GM19238 (cell line): ENCODE data around the gene MYBPC2.
A peak's percentile ranks its signal among the peaks of the same experiment; 100 is the strongest.

Experiments used
- DNase-seq: peaks from one replicate; pipeline ENCODE4 v3.0.0; 2011; ENCODE audit warnings: low spot score; ENCODE audit not compliant: insufficient read length

The MYBPC2 gene

DNA sequence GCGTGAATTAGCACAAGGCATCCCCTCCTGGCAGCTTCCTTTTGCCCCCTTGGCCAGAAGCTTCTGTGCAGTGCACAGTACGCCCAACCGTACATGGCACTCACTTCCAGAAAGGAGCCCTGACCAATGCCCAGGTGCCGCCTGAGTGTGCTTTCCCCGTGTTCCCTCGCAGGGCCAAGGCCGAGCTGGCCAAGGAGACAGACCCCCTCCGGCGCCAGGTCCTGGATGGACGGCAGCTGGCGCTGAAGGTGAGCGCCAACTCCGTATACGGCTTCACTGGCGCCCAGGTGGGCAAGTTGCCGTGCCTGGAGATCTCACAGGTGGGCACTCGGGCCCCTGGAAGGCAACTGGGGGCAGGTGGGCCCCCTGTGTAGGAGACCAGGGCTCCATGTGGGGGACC lies 23.3 kb upstream of the MYBPC2 start:
- DNase-seq = no peak

DNA sequence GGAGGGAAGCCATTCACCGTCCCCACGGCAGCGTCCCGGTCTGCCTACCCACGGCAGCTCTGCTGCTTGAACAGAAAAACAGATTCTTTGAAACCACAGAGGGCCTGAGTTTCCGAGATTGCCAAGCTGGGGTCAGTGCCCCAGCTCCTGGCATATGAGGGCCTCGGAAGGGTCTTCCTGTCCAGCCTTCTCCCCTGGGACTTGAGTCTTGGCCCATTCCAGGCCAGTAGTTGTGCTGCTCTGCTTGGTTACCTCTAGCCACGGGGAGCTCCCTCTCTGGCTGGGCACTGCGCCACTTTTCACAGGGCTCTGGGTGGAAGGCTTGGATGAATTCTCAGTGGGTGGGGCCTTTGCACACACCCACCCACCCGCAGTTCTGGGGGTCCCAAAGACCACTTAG lies 22.6 kb upstream of the MYBPC2 start:
- DNase-seq = no peak

DNA sequence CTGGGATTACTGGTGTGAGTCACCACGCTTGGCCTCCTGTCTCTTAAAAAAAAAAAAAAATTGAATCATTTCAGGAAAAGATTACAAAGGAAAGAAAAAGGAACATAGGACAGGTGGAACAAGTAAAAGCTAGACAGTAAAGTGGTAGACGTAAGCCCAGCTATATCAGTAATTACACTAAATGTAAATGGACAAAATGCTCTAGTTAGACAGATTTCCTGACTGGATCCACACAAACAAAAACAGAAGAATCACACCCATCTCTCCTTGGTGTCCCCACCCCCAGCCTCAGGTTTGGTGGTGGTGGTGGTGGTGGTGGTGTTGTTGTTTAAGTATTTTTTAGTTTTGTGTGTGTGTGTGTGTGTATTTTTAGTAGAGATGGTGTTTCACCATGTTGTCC lies 20.3 kb upstream of the MYBPC2 start:
- DNase-seq = no peak

DNA sequence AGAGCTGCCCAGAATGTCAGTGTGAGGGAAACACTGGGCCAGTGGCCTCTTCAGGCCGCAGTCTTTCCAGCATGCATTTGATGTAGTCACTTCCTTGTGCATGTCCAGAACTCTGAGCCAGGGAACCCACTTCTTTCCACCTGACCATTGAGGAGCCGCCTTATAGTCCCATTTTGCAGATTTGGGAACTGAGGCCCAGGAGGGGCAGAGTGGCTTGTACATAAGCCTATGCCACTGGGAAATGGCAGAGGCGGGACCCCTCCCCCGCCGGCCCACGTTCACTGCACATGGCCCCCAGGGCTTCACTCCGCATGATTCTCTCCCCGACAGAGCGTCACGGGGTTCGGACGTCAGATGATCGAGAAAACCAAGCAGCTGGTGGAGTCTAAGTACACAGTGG lies 19.6 kb upstream of the MYBPC2 start:
- DNase-seq = no peak

DNA sequence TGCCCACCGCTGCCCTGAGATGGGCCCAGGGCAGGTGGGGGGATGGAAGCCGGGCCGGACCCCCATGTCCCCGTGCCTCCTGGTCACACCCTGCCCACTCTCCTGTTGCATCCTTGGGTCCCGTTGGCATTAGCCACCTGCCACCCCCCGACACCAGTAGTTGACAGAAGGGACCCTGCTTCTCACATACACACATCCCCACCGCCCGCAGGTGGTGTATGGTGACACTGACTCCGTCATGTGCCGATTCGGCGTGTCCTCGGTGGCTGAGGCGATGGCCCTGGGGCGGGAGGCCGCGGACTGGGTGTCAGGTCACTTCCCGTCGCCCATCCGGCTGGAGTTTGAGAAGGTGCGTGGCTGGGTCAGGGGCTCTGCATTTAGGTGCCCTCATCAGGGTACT lies 19.2 kb upstream of the MYBPC2 start:
- DNase-seq = no peak

DNA sequence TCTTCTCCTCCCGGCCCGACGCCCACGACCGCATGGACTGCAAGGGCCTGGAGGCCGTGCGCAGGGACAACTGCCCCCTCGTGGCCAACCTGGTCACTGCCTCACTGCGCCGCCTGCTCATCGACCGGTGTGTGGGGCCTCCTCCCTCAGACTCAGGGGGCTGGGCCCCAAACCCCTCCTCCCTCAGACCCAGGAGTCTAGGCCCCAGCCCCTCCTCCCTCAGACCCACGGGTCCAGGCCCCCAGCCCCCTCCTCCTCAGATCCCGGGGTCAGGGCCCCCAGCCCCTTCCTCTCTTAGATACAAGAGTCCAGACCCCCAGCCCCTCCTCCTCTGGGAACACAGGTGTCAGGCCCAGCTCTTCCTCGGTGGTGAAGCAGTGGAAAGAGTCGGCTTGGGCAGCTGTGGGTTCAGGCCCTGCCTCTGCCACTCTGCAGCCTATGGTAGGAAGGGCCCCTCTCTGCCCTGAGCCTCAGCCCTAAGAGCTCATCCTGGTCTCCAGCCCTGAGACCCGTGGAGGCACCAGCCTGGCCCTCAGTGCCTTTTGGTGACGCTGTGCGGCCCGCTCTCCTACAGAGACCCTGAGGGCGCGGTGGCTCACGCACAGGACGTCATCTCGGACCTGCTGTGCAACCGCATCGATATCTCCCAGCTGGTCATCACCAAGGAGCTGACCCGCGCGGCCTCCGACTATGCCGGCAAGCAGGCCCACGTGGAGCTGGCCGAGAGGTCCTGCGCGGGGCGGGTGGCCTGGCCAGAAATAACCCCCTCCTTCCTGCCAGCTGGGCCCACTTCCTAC lies 17.6 kb upstream of the MYBPC2 start:
- peak; percentile 81 for DNase-seq

DNA sequence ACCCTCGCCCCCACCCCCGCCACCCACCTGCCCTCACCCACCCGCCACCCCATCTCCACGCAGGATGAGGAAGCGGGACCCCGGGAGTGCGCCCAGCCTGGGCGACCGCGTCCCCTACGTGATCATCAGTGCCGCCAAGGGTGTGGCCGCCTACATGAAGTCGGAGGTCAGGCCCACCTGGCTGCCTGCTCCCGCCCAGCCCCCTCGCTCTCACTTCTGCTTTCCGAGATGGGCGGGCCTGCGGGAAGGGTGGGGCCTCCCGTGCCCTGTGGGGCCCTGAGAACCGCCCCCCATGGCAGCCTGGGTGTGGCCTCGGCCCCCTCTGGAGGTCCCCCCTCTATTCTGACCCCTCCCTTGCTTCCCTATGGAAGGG lies 17.0 kb upstream of the MYBPC2 start:
- peak; percentile 91 for DNase-seq

DNA sequence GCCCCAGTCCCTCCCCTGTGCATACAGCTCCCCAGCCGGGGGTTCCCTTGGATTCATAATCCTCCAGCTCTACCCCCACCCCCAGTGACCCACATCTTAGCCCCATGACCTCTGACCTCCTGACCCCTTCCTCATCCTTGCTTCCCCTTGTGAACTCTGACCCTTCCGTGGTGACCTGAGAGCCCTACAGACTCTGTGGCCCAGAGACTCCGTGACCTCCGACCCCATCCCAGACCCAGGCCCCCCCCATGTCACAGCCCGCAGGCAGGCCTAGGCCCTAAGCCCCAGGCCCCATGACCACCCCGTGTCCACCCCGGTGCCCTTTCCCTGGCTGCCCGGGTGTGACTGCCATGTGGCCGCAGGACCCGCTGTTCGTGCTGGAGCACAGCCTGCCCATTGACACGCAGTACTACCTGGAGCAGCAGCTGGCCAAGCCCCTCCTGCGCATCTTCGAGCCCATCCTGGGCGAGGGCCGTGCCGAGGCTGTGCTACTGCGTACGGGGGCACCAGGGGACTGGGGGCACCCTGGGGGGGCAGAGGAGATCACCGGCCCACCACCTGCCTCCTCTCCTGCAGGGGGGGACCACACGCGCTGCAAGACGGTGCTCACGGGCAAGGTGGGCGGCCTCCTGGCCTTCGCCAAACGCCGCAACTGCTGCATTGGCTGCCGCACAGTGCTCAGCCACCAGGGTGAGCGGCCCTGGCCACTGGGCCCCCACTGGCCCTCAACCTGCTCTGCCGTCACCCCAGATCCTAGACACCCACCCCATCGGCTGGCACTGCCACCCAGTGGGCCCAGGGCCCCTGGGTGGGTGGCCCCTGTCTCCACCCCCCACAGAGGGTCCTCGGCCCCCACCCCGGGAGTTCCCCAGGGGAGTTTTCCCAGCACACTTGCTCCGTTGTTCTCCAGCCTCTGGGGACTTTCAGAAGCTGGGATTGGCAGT lies 16.4 kb upstream of the MYBPC2 start:
- no peak for DNase-seq

DNA sequence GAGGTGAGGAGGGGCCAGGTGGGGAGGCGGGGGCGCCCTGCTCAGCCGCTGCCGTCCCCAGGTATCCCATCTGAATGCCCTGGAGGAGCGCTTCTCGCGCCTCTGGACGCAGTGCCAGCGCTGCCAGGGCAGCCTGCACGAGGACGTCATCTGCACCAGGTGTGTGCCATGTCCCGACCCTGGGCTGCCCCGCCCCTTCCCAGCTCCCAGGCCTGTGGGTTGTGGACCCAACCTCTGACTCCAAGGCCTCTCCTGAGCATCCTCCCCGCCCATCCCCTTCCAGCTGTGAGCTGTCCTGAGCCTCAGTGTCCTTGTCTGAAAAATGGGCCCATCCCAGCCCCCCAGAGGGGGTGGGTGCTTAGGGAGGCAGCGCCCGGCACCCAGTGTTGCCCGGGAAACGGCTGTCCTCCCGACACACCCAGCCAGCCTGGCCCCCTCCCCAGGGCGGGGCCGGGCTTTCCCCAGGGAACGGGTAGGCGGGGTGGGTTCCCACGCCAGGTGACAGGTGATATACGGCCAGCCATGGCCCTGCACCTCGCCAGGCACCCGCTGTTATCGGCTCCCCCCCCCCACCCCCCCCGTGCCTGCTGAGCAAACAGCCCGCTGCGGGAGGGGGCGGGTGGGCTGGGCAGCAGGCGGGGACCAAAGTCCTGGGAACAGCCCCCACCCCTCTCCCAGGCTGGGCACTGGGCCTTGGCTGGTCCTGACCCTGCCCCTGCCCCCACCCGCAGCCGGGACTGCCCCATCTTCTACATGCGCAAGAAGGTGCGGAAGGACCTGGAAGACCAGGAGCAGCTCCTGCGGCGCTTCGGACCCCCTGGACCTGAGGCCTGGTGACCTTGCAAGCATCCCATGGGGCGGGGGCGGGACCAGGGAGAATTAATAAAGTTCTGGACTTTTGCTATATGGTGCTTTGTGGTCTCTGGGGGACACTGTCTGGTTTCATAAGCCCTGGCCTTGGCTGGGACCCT lies 15.3 kb upstream of the MYBPC2 start:
- DNase-seq = no peak

DNA sequence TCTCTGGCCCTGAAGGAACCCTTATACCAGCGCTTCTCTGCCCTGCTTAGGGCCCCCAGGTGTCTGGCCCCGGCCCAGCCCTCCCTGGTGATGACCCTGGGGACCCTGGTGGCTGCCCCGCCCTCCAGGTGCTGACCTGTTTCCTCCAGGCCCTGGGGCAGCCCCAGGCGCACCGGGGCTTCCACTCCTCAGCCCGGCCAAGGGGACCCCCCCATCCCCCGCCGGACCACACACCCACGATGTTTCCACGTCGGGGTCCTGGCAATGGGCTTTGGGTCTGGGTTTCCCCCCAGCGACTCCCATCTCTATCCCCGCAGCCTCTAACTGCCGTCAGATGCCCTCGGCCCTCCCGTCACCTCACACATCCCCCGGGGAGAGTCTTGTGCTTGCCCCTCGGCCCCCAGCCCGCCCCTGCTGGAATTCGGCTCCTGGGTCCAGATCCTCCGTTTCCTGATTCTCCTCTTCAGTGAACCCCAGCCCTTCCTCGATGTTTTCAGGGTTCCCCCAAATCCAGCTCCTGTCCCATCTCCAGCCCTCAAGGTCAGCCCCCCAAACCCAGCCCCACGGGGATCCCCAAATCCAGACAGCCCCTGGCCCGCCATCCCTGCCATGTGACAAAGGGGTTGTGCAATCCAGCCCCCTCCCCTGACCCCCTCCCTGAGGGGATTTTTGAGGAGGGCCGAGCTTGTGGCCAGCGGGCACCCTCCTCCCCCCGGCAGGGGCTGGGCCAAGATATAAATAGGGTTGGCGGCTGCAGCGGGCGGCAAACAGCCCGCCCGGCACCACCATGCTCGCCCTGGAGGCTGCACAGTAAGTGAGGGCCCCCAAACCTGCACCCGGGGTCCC lies 14.3 kb upstream of the MYBPC2 start, which contains the start of gene SPIB:
SPIB (plus strand) TSS at position 763 of the 846 bp plus-strand sequence; CDS start at position 788, 25 bp downstream.
- no peak for DNase-seq

DNA sequence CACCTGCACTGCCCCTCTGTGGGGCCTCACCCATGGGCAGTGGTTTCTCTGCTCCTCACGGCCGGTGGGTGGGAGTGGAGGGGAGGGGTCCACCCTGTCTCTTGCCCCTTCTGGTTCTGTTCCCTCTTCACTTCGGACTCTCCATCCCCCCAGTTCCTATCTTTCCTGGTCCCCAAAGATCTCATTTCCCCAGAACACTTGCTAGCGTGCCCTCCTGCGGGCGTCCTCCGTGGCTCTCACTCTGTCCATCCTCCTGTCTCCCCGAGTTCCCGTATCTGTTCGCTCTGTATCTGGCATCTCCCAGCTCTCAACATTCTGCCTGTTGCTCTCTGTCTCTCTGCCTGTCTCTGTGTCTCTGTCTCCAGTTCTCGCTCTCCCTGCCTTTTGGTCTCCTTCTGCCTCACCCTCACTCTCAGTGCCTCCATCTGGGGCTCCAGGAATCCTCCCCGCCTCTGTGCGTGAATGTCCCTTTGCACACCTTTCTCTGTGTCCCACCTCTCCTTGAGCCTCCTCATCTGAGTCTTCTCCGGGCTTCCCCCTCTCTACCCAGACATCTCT lies 13.6 kb upstream of the MYBPC2 start:
- DNase-seq = no peak

DNA sequence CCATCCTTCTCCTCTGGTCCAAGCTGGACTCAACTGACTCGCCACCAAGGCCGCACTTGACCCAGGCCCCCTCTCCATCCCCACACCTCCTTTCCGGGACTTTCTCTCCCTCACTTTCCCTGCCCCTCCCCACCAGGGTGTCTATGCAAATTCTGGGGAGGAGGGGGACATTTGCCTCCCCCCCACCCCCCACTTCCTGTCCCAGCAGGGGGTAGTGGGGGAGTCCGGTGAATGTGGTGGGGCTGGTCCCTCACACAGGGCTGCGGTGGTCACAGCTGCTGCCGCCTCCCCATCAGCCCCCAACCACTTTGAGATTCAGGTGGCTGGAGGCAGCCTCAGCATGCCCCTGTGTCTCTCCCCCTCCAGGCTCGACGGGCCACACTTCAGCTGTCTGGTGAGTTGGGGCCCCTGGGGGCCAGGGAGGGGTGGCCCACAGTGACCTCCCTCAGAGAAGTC lies 13.1 kb upstream of the MYBPC2 start:
- no peak for DNase-seq

DNA sequence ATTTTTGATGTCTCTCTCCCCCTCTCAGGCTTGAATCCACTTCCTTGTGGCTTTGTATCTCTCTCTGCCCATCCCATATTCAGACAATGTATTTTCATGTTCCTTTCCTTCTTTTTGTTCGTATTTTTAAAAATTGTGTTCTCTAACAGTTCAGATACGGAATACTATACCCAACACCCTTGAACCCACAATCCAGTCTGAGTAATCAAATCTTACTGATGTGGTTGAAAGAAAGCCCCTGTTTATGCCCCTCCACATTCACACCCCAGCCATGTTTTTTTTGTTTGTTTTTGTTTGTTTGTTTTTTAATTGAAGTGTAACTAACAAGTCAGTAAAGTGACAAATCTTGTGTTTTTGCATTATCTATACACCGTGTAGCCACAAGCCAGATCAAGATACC lies 12.6 kb upstream of the MYBPC2 start:
- no peak for DNase-seq

DNA sequence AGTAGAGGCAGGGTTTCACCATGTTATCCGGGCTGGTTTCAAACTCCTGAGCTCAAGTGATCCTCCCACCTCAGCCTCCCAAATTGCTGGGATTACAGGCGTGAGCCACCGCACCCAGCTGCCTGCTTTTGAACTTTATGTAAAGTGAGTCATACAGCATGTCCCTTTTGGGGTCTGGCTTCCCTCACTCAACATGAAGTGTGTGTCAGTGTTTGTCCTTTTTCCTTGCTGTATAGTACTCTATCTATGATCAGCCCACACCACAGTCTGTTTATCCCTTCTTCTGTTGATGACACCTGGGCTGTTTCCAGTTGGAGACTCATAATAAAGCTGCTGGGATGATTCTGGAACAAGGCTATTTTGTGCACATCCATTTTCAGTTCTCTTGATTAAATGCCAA lies 11.9 kb upstream of the MYBPC2 start:
- no peak for DNase-seq

DNA sequence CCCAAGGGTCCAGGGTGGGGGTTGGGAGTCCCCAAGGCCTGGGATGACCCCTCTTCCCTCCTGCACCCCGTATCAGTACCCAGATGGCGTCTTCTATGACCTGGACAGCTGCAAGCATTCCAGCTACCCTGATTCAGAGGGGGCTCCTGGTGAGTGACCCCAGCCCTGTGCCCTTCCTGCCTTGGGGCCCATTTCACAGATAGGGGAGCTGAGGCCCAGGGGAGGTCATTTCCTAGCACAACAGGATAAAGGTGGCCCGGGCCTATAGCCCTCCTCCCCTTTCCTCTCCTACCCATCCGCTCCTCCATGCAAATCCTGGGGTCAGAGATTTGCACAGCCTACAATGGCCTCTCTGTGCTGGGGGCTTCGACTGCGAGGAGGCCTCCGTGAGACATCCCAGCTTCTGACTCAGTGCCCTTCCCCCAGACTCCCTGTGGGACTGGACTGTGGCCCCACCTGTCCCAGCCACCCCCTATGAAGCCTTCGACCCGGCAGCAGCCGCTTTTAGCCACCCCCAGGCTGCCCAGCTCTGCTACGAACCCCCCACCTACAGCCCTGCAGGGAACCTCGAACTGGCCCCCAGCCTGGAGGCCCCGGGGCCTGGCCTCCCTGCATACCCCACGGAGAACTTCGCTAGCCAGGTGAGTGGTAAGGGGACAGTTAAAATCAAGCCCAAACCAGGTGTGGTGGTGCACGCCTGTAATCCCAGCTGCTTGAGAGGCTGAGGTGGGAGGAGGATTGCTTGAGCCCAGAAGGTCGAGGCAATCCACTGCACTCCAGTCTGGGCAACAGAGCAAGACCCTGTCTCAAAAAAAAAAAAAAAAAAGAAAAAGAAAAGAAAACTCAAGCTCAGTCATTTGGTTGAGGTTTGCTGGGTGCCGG lies 10.1 kb upstream of the MYBPC2 start:
- no peak for DNase-seq

DNA sequence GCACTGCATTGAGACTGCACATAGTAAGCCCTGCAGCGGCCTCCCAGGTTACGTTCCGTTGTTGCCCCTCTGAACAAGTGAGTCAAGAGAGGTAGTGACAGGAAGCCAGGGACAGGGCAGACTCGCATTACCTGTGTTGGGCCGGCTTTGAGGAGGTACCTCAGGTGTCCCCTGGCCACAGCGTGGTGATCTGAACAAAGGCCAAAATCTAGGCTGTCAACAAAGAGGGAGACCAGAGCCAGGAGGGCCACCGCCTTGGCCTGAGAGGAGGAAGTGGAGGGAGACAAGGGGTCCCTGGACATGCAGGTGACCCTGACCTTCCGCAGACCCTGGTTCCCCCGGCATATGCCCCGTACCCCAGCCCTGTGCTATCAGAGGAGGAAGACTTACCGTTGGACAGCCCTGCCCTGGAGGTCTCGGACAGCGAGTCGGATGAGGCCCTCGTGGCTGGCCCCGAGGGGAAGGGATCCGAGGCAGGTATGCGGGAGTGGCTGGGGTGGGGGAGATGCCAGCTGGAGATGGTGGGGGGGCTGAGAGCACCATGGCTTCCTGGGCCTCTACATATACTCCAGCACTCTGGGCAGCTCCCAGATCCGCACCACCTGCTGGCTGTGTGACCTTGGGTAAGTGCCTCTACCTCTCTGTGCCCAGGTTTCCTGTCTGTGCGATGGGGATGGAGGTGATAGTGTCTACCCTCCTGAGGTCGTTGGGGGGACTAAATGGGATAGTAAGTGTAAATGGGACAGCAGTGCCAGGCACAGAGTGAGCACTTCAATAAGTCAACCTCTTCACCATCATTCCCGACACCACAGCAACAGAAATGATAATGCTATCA lies 9.2 kb upstream of the MYBPC2 start:
- no peak for DNase-seq

DNA sequence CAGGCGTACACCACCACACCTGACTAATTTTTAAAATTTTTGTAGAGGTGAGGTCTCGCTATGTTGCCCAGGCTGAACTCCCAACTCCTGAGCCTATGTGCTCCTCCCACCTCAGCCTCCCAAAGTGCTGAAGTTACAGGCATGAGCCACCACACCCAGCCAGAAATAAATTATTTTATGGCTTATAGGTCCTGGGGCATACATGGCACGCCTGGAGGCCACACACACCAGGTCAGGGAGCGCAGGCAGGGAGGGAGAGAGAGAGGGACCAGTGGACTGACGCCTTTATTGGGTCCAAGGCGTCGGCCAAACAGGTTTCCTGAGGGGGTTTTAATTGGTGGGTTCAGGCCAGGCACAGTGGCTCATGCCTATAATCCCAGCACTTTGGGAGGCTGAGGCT lies 7.1 kb upstream of the MYBPC2 start:
- DNase-seq = no peak

DNA sequence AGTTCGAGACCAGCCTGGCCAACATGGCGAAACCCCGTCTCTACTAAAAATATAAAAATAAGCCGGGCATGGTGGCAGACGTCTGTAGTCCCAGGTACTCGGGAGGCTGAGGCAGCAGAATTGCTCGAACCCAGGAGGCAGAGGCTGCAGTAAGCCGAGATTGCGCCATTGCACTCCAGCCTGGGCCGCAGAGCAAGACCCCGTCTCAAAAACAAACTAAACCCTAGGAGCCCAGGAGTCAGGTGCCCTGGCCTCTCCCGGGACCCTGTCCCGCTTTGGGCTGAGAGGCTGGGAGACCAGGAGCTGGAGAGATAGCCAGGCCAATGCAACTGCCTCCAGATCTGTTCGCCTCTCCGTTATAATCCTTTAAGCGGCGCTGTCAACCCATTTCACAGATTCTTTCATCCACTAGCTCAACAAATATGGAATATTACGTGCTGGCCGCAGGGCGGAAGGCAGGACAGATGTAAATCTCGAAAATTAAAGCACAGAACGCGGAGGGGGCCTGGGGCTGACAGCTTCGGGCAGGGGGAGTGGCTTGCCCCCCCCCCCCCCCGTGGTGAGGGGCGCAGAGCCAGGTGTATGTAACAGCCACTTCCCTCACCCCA lies 5.3 kb upstream of the MYBPC2 start:
- no peak for DNase-seq
